Psoas muscle (tissue), 8 donors: ENCODE data around the gene MPPED1. TPM values are rescaled to one million over a fixed set of nuclear protein-coding genes. Genes with fewer than 3 reads are reported as not detected.

ENCODE experiments used
- ATAC-seq, 4 donors: fragments of 200-7000 bp; cut with Tn5 transposase; one replicate each; pipeline ENCODE4 v1.9.1; 2020; ENCODE audit warnings: moderate library complexity in 3 of 4, mild to moderate bottlenecking in 2 of 4
- DNase-seq, 2 donors: peaks; one replicate each; pipeline ENCODE4 v3.0.0-alpha.2; 2020
- H3K27ac ChIP-seq: fragments of 200-600 bp; one replicate; pipeline ENCODE4 v1.8.0; 2022
- H3K27me3 ChIP-seq, 3 donors: fragments of 200-600 bp in 1 of 3; one replicate each; pipeline versions ENCODE4 v1.6.1 to v1.8.0; 2013 to 2022; ENCODE audit warnings: low read length in 2 of 3, mild to moderate bottlenecking in 2 of 3, moderate library complexity in 1 of 3; ENCODE audit not compliant: insufficient read depth in 3 of 3
- H3K36me3 ChIP-seq, 2 donors: fragments of 200-600 bp in 1 of 2; one replicate each; pipeline versions ENCODE4 v1.6.1 to v1.8.0; 2013 to 2022; ENCODE audit warnings: low read depth in 1 of 2, mild to moderate bottlenecking in 1 of 2, moderate library complexity in 1 of 2; ENCODE audit not compliant: insufficient read depth in 1 of 2
- H3K4me1 ChIP-seq: fragments of 200-600 bp; one replicate; pipeline ENCODE4 v1.8.0; 2022
- H3K4me3 ChIP-seq: fragments of 200-600 bp; one replicate; pipeline ENCODE4 v1.8.0; 2022; ENCODE audit warnings: mild to moderate bottlenecking
- H3K9me3 ChIP-seq: fragments of 200-600 bp; one replicate; pipeline ENCODE4 v1.8.0; 2022
- CTCF ChIP-seq: fragments of 200-600 bp; IDR thresholded peaks from one replicate; pipeline ENCODE4 v1.8.0; 2022; ENCODE audit warnings: antibody characterized with exemption
- WGBS, 3 donors: extraction: QIAGEN DNeasy Blood & Tissue Kit; methylation state at CpG; one replicate each; pipeline versions ENCODE4 v1.1.6 to v1.1.7; 2013; 5-methylcytosine and 5-hydroxymethylcytosine counted together
- intact Hi-C, 2 donors: fragments of 100-400 bp; cut with DNase I; formaldehyde crosslinking; loops; one replicate each; pipeline versions ENCODE4 v1.11.0 to v1.14.2; 2022
- polyA plus RNA-seq, 3 donors: library from polyadenylated mRNA; stranded (reverse); fragments of 200-250 nt; gene quantifications; one replicate each; pipeline ENCODE4 v1.2.3, GENCODE V29; 2013
- total RNA-seq, 4 donors: library from RNA; stranded (reverse); fragmentation: NEBNext Ultra II Directional in 2 of 4; extraction: Animal tissue kit (Norgen Biotek cat#: 25700) in 2 of 4; gene quantifications; one replicate each; pipeline versions ENCODE4 v1.2.1 to v1.2.4, GENCODE V29; 2021 to 2023
- donor health status: healthy with polysubstance abuse.
- donor health status: DM: no; HTN: no; CAD: no; lungs with moderate emphysema.
- donor health status: Bipolar disorder and iron deficiency.
- donor health status: healthy.
- donor health status: DM: yes; HTN: yes; CAD: no.
- donor health status: DM: no; HTN: no; CAD: no.
- donor health status: DM: no; HTN: no; CAD: no.
- donor health status: DM: yes; HTN: yes; CAD: no.

The MPPED1 gene
- total and polyA plus RNA-seq, 7 donors: 0.04 to 0.10 TPM; not detected in 5

- 10 to 18% (median 17%) methylated on average over 9 of the region's 9 CpGs for WGBS, 3 donors
- no peak for ATAC-seq
- intact Hi-C loops: no loop called here
- Histone ChIP-seq H3K27ac (no peak overlapping the region), H3K4me3 (no peak overlapping the region), H3K4me1 (no peaks in the 10 kb centered on the region), H3K36me3 (no peaks in the 10 kb centered on the region), H3K27me3 (peaks cover 0 to 55% (median 5%) of the 10 kb centered on the region in 3 donors), H3K9me3 (peaks cover 8% of the 10 kb centered on the region)
- no peak for DNase-seq
- TF ChIP-seq CTCF: no peak
Observed at GRCh38 chr22:43370036-43370435, 41.8 kb upstream of the MPPED1 start.

DNA sequence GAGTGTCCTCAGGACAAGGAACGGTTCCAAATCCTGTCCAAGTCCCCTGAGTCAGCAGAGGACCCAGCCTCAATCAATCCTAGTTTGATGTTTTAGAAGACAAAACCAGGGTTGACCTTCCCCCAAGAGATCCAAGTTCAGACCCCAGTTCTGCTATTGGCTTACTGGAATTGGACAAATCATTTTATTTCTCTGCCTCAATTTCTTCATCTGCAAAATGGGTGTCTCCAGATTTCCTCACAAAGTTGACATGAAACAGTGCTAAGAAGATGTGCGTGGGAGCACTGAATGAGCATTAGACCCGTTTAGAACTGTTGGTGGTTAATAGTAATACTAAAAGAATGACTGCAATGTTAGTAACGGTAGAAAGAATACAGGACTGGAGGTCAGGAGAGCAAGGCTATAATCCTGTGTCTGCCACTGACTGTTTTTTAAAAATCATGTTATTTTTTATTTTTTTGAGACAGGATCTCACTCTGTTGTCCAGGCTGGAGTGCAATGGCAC, 35.8 kb upstream of the MPPED1 start:
- Histone ChIP-seq H3K27me3 (peaks cover 0 to 46% (median 2%) of the 10 kb centered on the region in 3 donors), H3K36me3 (no peaks in the 10 kb centered on the region), H3K4me3 (no peak overlapping the region), H3K27ac (no peak overlapping the region), H3K9me3 (peaks cover 8% of the 10 kb centered on the region), H3K4me1 (no peaks in the 10 kb centered on the region)
- DNase-seq (no peak), ATAC-seq (no peak)
- 73 to 83% (median 76%) methylated on average over 4 of the region's 4 CpGs for WGBS, 3 donors
- no peak for TF ChIP-seq CTCF
- intact Hi-C loops: no loop called here

GRCh38 chr22:43376765-43377547, 34.9 kb upstream of the MPPED1 start:
- Histone ChIP-seq H3K27ac (no peak overlapping the region), H3K27me3 (peaks cover 0 to 46% (median 2%) of the 10 kb centered on the region in 3 donors), H3K4me1 (no peaks in the 10 kb centered on the region), H3K4me3 (no peak overlapping the region), H3K9me3 (peaks cover 8% of the 10 kb centered on the region), H3K36me3 (no peaks in the 10 kb centered on the region)
- TF ChIP-seq CTCF: no peak
- ATAC-seq: no peak
- intact Hi-C loops: no loop called here
- 47 to 58% (median 56%) methylated on average over 15 of the region's 15 CpGs for WGBS, 3 donors
- DNase-seq: no peak

DNA sequence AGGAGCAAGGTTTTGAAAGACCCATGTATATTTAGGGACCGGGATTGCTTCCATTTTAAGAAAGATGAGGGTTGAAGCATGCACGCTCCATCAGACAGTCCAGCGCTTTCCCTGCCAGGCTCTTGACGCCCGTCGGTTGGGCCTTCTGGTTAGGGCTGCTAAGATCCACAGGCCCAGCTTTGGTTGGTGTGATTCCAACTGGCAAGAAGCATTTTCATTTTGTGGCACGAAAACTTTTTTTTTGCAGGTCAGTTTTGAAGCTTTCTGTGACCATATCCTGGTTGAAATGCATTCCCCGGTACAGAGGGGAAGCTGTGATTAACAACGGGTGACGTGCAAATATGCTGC, 34.3 kb upstream of the MPPED1 start:
- peaks cover 0 to 51% (median 2%) of the 10 kb centered on the region in 3 donors for H3K27me3 ChIP-seq

More for the DNA sequence above, 34.3 kb upstream of the MPPED1 start:
- ATAC-seq: no peak
- intact Hi-C loops: no loop called here
- H3K4me3 ChIP-seq: no peak overlapping the region
- no peak for DNase-seq
- H3K36me3 ChIP-seq: no peaks in the 10 kb centered on the region
- WGBS, 3 donors: 29 to 31% (median 29%) methylated on average over 10 of the region's 10 CpGs
- peaks cover 8% of the 10 kb centered on the region for H3K9me3 ChIP-seq
- H3K27ac ChIP-seq: no peak overlapping the region
- no peak for TF ChIP-seq CTCF
- H3K4me1 ChIP-seq: no peaks in the 10 kb centered on the region
